ENCODE results near the gene ERVH48-1.
"Not testable (repeated sequence)": the region's sequence is repeated elsewhere in the genome, so short reads cannot be mapped to it uniquely, and the experiment has no call there.

Gene ERVH48-1

GRCh38 chr21:42937960-42938605, 12.7 kb upstream of the ERVH48-1 start:
- DNase-seq, result no peak
- WGBS (ENCODE audit: extremely low coverage, insufficient coverage, low lambda C conversion rate), result no CpG with 5 or more reads among the region's 21 CpGs
- Histone ChIP-seq H3K79me1 (ENCODE audit: low read length) (no peaks in the 10 kb centered on the region), H3K27me3 (ENCODE audit: insufficient read depth, low read length, poor library complexity) (no peaks in the 10 kb centered on the region), H2BK15ac (replicated peaks; ENCODE audit: low read depth) (peak overlapping the region; percentile 76), H3K9ac (ENCODE audit: low read length) (peak overlapping the region; percentile 17), H2AK5ac (ENCODE audit: low read length) (peak overlapping the region; percentile 6), H3K4me2 (ENCODE audit: low read length) (no peak overlapping the region), H3K23ac (ENCODE audit: low read length) (no peak overlapping the region), H3K36me3 (ENCODE audit: control insufficient read depth, insufficient read depth, low read length) (no peaks in the 10 kb centered on the region), H2BK5ac (ENCODE audit: low read length) (peak overlapping the region; percentile 80), H3K18ac (ENCODE audit: low read length) (peak overlapping the region; percentile 85), H3K4ac (ENCODE audit: low read depth, low read length) (peak overlapping the region; percentile 97), H3K27ac (ENCODE audit: low read depth, low read length) (peak overlapping the region; percentile 98), H3K79me2 (ENCODE audit: control insufficient read depth, insufficient read depth, low read length) (no peaks in the 10 kb centered on the region), H4K5ac (ENCODE audit: low read length) (peak overlapping the region; percentile 17), H3K4me3 (ENCODE audit: low read length) (no peak overlapping the region), H2BK120ac (ENCODE audit: low read depth, low read length) (peak overlapping the region; percentile 97), H4K8ac (ENCODE audit: low read depth, low read length) (no peak overlapping the region), H3K56ac (ENCODE audit: low read length) (peak overlapping the region; percentile 71), H3K4me1 (ENCODE audit: control insufficient read depth, low read depth, low read length) (peaks cover 6% of the 10 kb centered on the region)

DNA sequence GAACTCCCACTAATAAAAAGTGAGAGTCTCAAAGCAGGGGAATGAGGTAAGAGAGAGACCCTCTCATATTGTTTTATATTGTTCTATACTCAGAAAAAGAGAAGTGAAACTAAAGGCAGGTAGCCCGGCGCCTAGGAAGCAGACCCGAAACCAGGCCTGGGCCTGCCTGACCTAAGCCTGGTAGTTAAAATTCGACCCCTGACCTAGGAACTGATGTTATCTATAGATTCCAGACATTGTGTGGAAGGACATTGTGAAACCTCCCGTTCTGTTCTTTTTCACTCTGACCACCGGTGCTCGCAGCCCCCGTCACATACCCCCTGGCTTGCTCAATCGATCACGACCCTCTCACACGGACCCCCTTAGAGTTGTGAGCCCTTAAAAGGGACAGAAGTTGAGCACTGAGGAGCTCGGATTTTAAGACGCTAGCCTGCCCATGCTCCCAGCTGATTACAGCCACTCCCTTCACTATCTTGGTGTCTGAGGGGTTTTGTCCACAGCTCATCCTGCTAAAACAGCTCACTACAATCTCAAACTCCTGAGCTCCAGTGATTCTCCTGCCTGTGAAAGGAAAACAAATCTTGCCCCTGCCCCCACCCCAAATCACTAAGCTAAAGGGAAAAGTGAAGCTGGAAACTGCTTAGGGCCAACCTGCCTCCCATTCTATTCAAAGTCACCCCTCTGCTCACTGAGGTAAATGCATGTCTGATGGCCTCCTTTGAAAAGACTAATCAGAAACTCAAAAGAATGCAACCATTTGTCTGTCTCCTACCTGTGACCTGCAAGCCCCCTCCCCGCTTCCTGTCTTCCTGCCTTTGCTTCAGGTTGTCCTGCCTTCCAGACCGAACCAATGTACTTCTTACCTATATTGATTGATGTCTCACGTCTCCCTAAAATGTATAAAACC, 11.9 kb upstream of the ERVH48-1 start:
- H2BK120ac ChIP-seq (ENCODE audit: low read depth, low read length), result peak overlapping the region; percentile 97
- H3K56ac ChIP-seq (ENCODE audit: low read length), result peak overlapping the region; percentile 86
- H4K5ac ChIP-seq (ENCODE audit: low read length); H3K4me3 ChIP-seq (ENCODE audit: low read length); H4K8ac ChIP-seq (ENCODE audit: low read depth, low read length); H3K79me2 ChIP-seq (ENCODE audit: control insufficient read depth, insufficient read depth, low read length); H2BK15ac ChIP-seq (replicated peaks; ENCODE audit: low read depth); H2AK5ac ChIP-seq (ENCODE audit: low read length); H3K36me3 ChIP-seq (ENCODE audit: control insufficient read depth, insufficient read depth, low read length); H3K4me2 ChIP-seq (ENCODE audit: low read length); H3K23ac ChIP-seq (ENCODE audit: low read length); H3K27me3 ChIP-seq (ENCODE audit: insufficient read depth, low read length, poor library complexity); H3K4me1 ChIP-seq (ENCODE audit: control insufficient read depth, low read depth, low read length); H3K79me1 ChIP-seq (ENCODE audit: low read length): not testable (repeated sequence)
- H3K9ac ChIP-seq (ENCODE audit: low read length), result peak overlapping the region; percentile 52
- H3K18ac ChIP-seq (ENCODE audit: low read length), result peak overlapping the region; percentile 85
- H3K27ac ChIP-seq (ENCODE audit: low read depth, low read length), result peak overlapping the region; percentile 98
- peak; percentile 94 for DNase-seq
- peak overlapping the region; percentile 97 for H3K4ac ChIP-seq (ENCODE audit: low read depth, low read length)
- H2BK5ac ChIP-seq (ENCODE audit: low read length), result peak overlapping the region; percentile 98
- WGBS (ENCODE audit: extremely low coverage, insufficient coverage, low lambda C conversion rate), result no CpG with 5 or more reads among the region's 16 CpGs

DNA sequence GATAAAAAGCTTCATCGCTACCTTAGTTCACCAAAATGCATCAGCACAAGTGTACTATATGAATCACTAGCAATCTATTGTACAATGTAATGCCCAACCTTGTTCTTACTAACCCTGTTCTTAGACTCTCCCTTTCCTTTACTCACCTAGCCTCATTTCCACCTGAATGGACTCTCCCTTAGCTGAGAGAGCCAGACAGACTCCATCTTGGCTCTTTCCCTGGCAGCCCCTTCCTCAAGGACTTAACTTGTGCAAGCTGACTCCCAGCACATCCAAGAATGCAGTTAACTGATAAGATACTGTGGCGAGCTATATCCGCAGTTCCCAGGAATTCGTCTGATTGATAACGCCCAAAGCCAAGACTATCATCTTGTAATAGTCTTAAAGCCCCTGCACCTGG, 10.9 kb upstream of the ERVH48-1 start:
- no CpG with 5 or more reads among the region's 5 CpGs for WGBS (ENCODE audit: extremely low coverage, insufficient coverage, low lambda C conversion rate)
- peak overlapping the region; percentile 96 for H2BK120ac ChIP-seq (ENCODE audit: low read depth, low read length)
- not testable (repeated sequence) for H3K4me2 ChIP-seq (ENCODE audit: low read length); H2BK15ac ChIP-seq (replicated peaks; ENCODE audit: low read depth); H3K4ac ChIP-seq (ENCODE audit: low read depth, low read length); H3K23ac ChIP-seq (ENCODE audit: low read length); H3K36me3 ChIP-seq (ENCODE audit: control insufficient read depth, insufficient read depth, low read length); H4K8ac ChIP-seq (ENCODE audit: low read depth, low read length); H3K9ac ChIP-seq (ENCODE audit: low read length); H3K79me1 ChIP-seq (ENCODE audit: low read length); H3K79me2 ChIP-seq (ENCODE audit: control insufficient read depth, insufficient read depth, low read length); H3K18ac ChIP-seq (ENCODE audit: low read length); H3K4me3 ChIP-seq (ENCODE audit: low read length); H3K27me3 ChIP-seq (ENCODE audit: insufficient read depth, low read length, poor library complexity); H4K5ac ChIP-seq (ENCODE audit: low read length)
- DNase-seq, result peak; percentile 62
- H2BK5ac ChIP-seq (ENCODE audit: low read length), result peak overlapping the region; percentile 64
- H3K27ac ChIP-seq (ENCODE audit: low read depth, low read length), result peak overlapping the region; percentile 35
- peaks cover 11% of the 10 kb centered on the region for H3K4me1 ChIP-seq (ENCODE audit: control insufficient read depth, low read depth, low read length)
- H3K56ac ChIP-seq (ENCODE audit: low read length), result peak overlapping the region; percentile 69
- peak overlapping the region; percentile 24 for H2AK5ac ChIP-seq (ENCODE audit: low read length)

GRCh38 chr21:42933973-42934372, 8.5 kb upstream of the ERVH48-1 start:
- H3K79me2 ChIP-seq (ENCODE audit: control insufficient read depth, insufficient read depth, low read length); H4K5ac ChIP-seq (ENCODE audit: low read length); H3K4ac ChIP-seq (ENCODE audit: low read depth, low read length); H3K4me3 ChIP-seq (ENCODE audit: low read length); H3K9ac ChIP-seq (ENCODE audit: low read length); H3K4me2 ChIP-seq (ENCODE audit: low read length); H2AK5ac ChIP-seq (ENCODE audit: low read length); H2BK5ac ChIP-seq (ENCODE audit: low read length); H3K79me1 ChIP-seq (ENCODE audit: low read length); H3K27me3 ChIP-seq (ENCODE audit: insufficient read depth, low read length, poor library complexity); H4K8ac ChIP-seq (ENCODE audit: low read depth, low read length); H3K23ac ChIP-seq (ENCODE audit: low read length); DNase-seq; H3K36me3 ChIP-seq (ENCODE audit: control insufficient read depth, insufficient read depth, low read length); H3K18ac ChIP-seq (ENCODE audit: low read length): not testable (repeated sequence)
- H3K4me1 ChIP-seq (ENCODE audit: control insufficient read depth, low read depth, low read length), result peaks cover 12% of the 10 kb centered on the region
- peak overlapping the region; percentile 56 for H3K56ac ChIP-seq (ENCODE audit: low read length)
- peak overlapping the region; percentile 47 for H3K27ac ChIP-seq (ENCODE audit: low read depth, low read length)
- peak overlapping the region; percentile 15 for H2BK15ac ChIP-seq (replicated peaks; ENCODE audit: low read depth)
- H2BK120ac ChIP-seq (ENCODE audit: low read depth, low read length), result peak overlapping the region; percentile 45
- WGBS (ENCODE audit: extremely low coverage, insufficient coverage, low lambda C conversion rate), result no CpG with 5 or more reads among the region's 12 CpGs

- not testable (repeated sequence) for H4K5ac ChIP-seq (ENCODE audit: low read length); H3K4me3 ChIP-seq (ENCODE audit: low read length); H3K79me1 ChIP-seq (ENCODE audit: low read length); H4K8ac ChIP-seq (ENCODE audit: low read depth, low read length); H3K9ac ChIP-seq (ENCODE audit: low read length); H3K4me2 ChIP-seq (ENCODE audit: low read length); H3K79me2 ChIP-seq (ENCODE audit: control insufficient read depth, insufficient read depth, low read length); H3K36me3 ChIP-seq (ENCODE audit: control insufficient read depth, insufficient read depth, low read length); H3K23ac ChIP-seq (ENCODE audit: low read length); H2AK5ac ChIP-seq (ENCODE audit: low read length); H3K27me3 ChIP-seq (ENCODE audit: insufficient read depth, low read length, poor library complexity); DNase-seq
- peak overlapping the region; percentile 6 for H2BK15ac ChIP-seq (replicated peaks; ENCODE audit: low read depth)
- peak overlapping the region; percentile 81 for H3K27ac ChIP-seq (ENCODE audit: low read depth, low read length)
- H3K4me1 ChIP-seq (ENCODE audit: control insufficient read depth, low read depth, low read length), result peaks cover 10% of the 10 kb centered on the region
- peak overlapping the region; percentile 93 for H3K18ac ChIP-seq (ENCODE audit: low read length)
- peak overlapping the region; percentile 96 for H2BK120ac ChIP-seq (ENCODE audit: low read depth, low read length)
- H3K56ac ChIP-seq (ENCODE audit: low read length), result peak overlapping the region; percentile 64
- H2BK5ac ChIP-seq (ENCODE audit: low read length), result peak overlapping the region; percentile 92
- H3K4ac ChIP-seq (ENCODE audit: low read depth, low read length), result peak overlapping the region; percentile 97
- no CpG with 5 or more reads among the region's 9 CpGs for WGBS (ENCODE audit: extremely low coverage, insufficient coverage, low lambda C conversion rate)
Observed at GRCh38 chr21:42933137-42933970, 7.9 kb upstream of the ERVH48-1 start.

All from mesendoderm (in vitro differentiated cells).